Activated T-cell treated with anti-CD3 and anti-CD28 coated beads for 1 hour (primary cell): Measurements from ENCODE around the gene NFATC3.
"Not testable (repeated sequence)": the region's sequence is repeated elsewhere in the genome, so short reads cannot be mapped to it uniquely, and the experiment has no call there.

ENCODE experiments used
- DNase-seq: peaks from one replicate; pipeline ENCODE4 v3.0.0-alpha.2; 2020; ENCODE audit warnings: low read depth

The NFATC3 gene

GRCh38 chr16:68090130-68090529 is 5.0 kb downstream of the NFATC3 start:
- DNase-seq = no peak

GRCh38 chr16:68090533-68090932 is 5.4 kb downstream of the NFATC3 start:
- DNase-seq = no peak

GRCh38 chr16:68091380-68092261 is 6.5 kb downstream of the NFATC3 start:
- no peak for DNase-seq

GRCh38 chr16:68092275-68092674 is 7.1 kb downstream of the NFATC3 start:
- DNase-seq = not testable (repeated sequence)

GRCh38 chr16:68093816-68094613 is 8.8 kb downstream of the NFATC3 start:
- no peak for DNase-seq

- no peak for DNase-seq
Measured at GRCh38 chr16:68094614-68094934, 9.4 kb downstream of the NFATC3 start.

- DNase-seq = no peak
Measured at GRCh38 chr16:68096491-68096890, 11.3 kb downstream of the NFATC3 start.

- DNase-seq = no peak
Measured at GRCh38 chr16:68097088-68097487, 11.9 kb downstream of the NFATC3 start.

- DNase-seq = no peak
Measured at GRCh38 chr16:68097895-68098294, 12.7 kb downstream of the NFATC3 start.

GRCh38 chr16:68100488-68100887 is 15.3 kb downstream of the NFATC3 start:
- no peak for DNase-seq

GRCh38 chr16:68105611-68106010 is 20.4 kb downstream of the NFATC3 start:
- DNase-seq = no peak

GRCh38 chr16:68107230-68107928 is 22.2 kb downstream of the NFATC3 start:
- DNase-seq = not testable (repeated sequence)

- not testable (repeated sequence) for DNase-seq
Measured at GRCh38 chr16:68109156-68109555, 24.0 kb downstream of the NFATC3 start.

- DNase-seq = not testable (repeated sequence)
Measured at GRCh38 chr16:68110611-68111010, 25.4 kb downstream of the NFATC3 start.

GRCh38 chr16:68111379-68111778 is 26.2 kb downstream of the NFATC3 start:
- no peak for DNase-seq

GRCh38 chr16:68113059-68113761 is 28.0 kb downstream of the NFATC3 start:
- no peak for DNase-seq

- DNase-seq = no peak
Measured at GRCh38 chr16:68113765-68114240, 28.6 kb downstream of the NFATC3 start.

- DNase-seq = not testable (repeated sequence)
Measured at GRCh38 chr16:68114939-68115338, 29.8 kb downstream of the NFATC3 start.

GRCh38 chr16:68115851-68116250 is 30.7 kb downstream of the NFATC3 start:
- DNase-seq = no peak

- no peak for DNase-seq
Measured at GRCh38 chr16:68116256-68116867, 31.2 kb downstream of the NFATC3 start.

- DNase-seq = no peak
Measured at GRCh38 chr16:68117884-68118283, 32.7 kb downstream of the NFATC3 start.
